Epidermal melanocyte (primary cell): Measurements from ENCODE around the gene CHD6.

Experiments used
- DNase-seq: peaks from one replicate; pipeline ENCODE4 v3.0.0; 2011; ENCODE audit warnings: low spot score; ENCODE audit not compliant: insufficient read length

Gene CHD6

GRCh38 chr20:41623625-41624375, 5.6 kb upstream of the CHD6 start:
- no peak for DNase-seq

DNA sequence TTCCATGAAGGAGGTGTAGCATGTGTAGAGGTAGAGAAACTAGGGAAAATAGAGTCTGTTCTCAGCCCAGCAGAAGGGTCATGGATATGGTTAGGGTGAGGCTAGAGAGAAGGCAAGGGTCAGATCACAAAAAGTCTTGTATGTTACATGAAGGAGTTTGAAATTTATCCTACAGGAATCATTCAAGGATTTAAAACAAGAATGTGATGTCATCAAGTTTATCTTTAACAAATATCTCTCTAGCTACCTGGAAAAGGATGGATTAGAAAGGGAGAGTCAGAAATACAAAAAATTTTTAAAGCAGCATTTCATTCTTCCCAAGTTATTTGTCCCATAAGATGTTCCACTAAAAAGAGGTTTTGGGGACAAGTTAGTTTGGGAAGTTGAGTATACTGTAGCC, 4.4 kb upstream of the CHD6 start:
- DNase-seq, result no peak

GRCh38 chr20:41621971-41622370, 3.8 kb upstream of the CHD6 start:
- DNase-seq, result no peak

GRCh38 chr20:41621421-41621820, 3.2 kb upstream of the CHD6 start:
- DNase-seq, result no peak

DNA sequence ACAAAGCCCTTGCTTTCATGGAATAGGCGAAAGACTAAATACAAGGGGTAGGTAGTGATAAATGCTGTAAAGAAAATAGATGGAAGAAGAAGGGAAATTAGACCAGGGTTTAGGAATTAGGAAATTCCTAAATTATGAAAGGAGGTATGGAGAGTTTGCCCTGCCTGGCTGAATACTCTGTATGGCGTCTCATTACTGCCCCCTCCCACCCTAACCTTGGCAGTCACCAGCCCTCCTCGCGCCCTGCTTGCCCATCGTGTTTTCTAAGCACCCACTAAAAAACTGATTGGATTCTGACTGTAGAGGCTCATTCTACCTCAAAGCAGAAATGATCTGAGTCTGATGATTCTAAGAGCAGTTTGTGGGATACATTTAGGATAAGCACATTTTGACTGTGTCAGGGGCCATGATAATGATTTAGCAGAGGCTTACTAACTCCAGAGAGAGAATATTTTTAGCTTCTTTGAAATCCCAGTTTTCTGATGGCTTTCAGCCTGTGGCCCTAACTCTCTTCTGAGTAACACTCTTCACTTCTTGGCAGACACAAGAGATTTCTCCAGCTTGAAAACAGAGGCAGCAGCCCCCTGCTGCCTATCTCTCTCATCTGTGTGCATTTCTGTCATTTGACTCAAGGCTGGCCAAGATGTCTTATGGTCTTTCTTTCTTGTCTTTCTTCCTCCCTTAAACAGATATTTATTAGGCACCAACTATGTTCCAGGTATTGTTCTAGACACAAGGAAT, 1.4 kb upstream of the CHD6 start:
- DNase-seq, result no peak

DNA sequence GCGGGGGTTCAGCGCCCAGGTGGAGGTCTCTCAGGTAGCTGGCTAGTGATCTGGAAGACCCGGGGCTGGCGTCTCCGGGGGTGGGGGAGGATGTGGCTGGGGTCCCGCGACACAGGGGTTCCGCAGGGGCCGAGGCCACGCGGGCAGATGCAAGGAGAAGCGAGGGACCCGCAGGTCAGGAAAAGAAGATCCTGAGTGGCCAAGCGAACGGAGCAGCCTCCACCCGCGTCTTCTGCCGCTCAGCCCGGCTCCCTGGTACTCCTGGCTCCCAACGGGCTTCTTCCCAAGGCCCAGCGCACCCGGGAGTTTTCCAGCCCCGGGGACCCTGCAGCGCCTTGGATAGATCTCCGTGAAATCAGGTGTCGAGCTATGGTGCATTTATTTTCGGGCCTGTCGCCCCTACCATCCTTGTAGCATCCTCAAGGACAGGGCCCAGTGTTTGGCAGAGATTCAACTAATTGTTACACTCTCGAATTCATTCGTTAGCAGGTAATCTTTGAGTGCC, 682 bp upstream of the CHD6 start:
- DNase-seq, result no peak

DNA sequence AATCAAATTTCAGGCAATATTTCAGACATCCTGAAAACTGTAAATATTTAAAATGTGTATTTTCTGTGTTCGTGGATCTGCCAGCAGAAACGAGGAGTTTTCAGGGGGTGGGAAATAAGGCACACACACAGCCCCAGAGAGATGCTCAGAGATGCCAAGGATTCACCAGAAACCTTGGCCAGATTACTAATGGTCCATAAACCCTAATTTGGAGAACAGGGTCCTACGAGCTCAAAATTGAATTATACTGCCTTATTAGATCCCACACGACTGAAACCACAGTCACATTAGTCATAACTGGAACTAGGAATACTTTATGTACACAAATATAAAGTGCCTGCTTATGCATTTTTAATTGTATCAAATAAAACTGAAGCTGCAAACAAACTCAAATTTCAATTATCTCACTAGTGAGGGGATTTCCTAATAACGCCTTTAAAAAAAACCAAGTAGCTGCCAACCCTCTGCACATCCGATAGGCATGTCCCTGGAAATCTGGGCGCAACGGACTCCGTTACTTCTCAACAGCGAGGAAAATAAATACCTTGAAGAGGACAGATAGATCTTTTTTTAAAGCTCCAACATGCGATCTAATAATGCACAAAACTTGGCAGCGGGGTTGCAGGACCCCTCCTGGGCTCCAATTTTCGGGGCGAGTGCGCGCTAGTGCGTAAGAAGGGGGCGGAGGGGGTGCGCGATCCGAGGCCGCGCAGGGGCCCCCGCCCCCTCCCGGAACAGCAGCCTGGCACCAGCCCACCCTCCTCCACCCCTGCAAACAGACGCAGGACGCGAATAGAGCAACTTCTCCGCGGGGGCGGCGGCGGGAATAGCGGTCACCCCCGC, 897 bp downstream of the CHD6 start:
- DNase-seq, result no peak

GRCh38 chr20:41616228-41616627, 1.9 kb downstream of the CHD6 start:
- DNase-seq, result no peak

GRCh38 chr20:41615676-41616075, 2.5 kb downstream of the CHD6 start:
- DNase-seq, result no peak

- no peak for DNase-seq
Measured at GRCh38 chr20:41615110-41615509, 3.1 kb downstream of the CHD6 start.

GRCh38 chr20:41613321-41613720, 4.9 kb downstream of the CHD6 start:
- DNase-seq, result no peak

- DNase-seq, result no peak
Measured at GRCh38 chr20:41609474-41609873, 8.7 kb downstream of the CHD6 start.

DNA sequence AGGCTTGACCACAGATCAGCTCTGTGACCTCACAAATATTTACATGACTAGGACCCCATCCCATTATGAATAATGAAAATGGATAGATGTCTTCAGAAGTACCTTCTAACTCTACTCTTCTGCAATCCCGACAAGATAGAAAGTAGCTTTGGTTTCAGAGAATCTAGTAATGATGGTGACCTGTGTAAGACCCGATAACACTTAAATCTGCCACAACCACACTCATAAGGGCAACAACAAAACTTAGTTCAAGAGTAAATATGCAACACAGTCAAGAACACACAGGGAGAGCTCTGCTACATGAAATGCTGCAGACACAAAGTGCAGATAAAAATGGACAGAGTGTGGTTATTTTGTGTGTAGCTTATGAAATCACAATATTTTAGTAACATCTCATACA, 9.6 kb downstream of the CHD6 start:
- DNase-seq, result no peak

DNA sequence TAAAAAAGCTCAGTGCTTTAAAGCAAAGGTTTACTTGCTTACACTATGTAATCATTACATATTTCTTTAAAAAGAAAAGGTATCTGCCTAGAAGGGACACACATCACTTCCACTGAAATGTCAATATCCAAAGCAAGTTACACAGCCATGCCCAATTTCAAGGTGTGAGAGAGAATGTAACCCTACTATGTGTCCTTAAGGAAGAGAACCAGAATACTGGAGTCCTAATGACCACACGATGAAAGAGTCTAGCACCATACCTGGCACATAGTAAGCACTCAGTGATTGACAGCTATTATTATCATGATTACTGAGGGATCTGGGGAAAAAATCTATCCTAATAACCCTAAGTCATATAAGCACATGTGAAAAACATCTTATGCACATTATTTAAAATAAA, 10.4 kb downstream of the CHD6 start:
- no peak for DNase-seq

DNA sequence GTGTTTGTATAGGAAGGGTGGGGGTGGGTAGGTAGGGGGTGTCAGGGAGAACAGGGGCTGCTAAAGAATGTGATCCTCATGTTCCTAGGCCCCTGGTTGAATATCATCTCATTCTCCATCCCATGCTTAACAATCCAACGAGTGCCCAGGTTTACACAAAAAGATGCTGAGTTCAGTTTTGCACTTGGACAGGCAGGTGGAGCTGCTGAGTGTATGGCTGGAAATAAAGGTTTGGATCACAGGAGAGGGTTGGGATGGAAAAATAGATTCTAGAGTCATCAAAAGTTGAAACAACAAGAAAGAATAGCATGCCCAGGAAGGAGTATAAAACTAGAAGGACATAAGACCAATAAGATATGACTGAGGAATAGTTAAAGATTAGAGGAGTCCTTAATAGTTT, 14.2 kb downstream of the CHD6 start:
- no peak for DNase-seq

- no peak for DNase-seq
Measured at GRCh38 chr20:41601742-41602141, 16.4 kb downstream of the CHD6 start.

DNA sequence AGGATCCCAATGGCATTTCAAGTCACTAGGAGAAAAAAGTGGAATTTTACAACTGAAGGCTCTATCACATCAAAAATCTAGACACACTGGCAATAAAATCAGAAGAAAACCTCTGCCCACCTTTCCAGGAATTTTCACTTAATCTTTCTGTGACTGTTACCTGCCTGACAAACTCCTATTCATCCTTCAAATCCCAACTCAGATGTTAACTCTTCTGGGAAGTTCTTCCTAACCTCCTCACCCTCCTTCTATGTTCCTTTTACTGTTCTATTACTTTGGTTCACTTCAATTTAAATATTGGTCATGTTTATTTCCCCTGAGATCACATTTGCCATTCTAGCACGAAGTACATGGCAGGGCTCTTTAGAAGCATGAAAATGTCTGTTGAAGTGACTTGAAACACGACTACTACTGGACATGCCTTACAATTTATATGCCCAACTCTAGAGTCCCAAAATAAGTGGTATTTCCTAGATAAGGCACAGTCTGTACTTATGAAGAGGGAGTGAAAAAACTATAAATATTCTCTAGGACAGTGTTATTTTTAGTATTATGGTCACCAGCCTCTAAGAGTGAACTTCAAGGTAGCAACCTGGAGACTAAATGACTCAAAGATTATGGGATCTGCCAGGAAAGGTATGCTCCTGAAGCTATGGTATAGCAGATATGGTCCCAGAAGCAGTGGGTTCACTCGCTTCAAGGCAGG, 17.1 kb downstream of the CHD6 start:
- DNase-seq, result no peak

GRCh38 chr20:41599699-41600104, 18.5 kb downstream of the CHD6 start:
- DNase-seq, result no peak

DNA sequence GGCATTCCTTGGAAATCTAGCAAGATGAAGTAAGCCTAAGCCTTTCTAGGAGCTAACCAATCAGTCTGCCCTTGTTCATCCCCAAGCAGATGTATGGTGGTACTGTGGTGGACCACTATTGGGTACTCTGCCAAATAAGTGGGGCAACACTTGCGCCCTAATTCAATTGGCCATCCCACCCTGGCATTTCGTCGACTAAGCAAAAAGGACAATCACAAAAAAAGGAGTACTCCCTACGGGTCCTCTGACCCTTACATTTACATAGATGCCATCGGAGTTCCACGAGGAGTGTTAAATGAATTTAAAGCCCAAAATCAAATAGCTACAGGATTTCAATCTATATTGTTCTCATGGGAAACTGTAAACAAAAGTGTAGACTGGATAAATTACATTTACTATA, 19.5 kb downstream of the CHD6 start:
- DNase-seq, result no peak

DNA sequence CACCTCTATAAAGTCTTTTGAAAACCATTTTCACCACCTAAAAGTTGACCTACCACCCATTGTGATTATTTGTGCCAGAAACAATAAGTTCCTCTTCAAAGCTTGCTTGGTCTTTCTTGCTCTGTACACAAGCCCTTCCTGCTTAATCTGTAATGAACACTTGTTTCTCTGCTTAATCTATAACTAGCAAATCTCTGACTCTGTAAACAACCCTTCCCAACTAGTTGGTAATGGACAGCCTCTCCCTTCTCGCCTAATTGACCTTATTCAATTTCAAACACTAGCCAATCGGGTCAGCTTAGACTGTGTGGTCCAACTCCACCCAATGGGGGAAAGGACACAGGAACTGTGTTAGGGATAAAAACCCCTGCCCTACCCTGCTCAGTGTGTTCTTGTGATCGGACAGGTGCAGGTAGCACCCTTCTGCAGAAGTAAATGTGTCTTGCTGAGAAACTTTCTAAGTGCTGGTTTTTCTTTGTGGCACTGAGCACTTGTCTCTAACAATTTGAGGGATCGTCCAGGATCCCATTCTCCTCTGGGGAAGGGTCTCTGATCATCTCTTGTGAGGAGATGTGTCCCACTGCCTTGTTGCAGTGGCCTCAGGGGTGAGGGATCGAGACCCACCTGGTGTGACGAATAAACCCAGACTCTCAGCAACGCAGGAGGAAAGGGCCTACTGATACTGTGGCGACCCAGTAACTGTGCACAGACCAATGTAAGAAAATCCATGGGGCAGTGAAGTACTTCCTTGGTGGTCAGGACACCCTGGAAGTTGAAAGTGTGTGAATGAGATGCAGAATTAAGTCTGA, 23.5 kb downstream of the CHD6 start:
- DNase-seq, result no peak
